ENCODE results near the gene FAM216A.
A peak's percentile ranks its signal among the peaks of the same experiment; 100 is the strongest.
"Not testable (repeated sequence)": the region's sequence is repeated elsewhere in the genome, so short reads cannot be mapped to it uniquely, and the experiment has no call there.

FAM216A gene

DNA sequence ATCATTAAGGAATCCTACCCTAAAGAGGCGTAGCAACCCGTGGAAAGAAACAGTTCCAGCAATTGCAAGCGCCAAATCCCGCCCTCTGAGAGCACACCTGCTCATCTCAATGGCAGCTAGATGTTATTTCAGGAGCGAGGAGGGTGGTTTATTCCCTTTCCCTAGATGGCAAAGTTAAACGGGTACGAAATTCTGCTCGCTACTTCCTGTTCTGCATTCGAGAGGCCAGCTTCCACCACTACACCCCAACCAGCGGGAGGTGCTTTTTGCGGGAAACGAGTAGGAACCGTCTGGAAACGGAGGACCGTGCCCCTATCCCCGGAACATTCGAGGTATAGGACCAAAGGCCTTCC lies 32.7 kb downstream of the FAM216A start:
- peak; percentile 62 for DNase-seq (ENCODE audit: low spot score)

DNA sequence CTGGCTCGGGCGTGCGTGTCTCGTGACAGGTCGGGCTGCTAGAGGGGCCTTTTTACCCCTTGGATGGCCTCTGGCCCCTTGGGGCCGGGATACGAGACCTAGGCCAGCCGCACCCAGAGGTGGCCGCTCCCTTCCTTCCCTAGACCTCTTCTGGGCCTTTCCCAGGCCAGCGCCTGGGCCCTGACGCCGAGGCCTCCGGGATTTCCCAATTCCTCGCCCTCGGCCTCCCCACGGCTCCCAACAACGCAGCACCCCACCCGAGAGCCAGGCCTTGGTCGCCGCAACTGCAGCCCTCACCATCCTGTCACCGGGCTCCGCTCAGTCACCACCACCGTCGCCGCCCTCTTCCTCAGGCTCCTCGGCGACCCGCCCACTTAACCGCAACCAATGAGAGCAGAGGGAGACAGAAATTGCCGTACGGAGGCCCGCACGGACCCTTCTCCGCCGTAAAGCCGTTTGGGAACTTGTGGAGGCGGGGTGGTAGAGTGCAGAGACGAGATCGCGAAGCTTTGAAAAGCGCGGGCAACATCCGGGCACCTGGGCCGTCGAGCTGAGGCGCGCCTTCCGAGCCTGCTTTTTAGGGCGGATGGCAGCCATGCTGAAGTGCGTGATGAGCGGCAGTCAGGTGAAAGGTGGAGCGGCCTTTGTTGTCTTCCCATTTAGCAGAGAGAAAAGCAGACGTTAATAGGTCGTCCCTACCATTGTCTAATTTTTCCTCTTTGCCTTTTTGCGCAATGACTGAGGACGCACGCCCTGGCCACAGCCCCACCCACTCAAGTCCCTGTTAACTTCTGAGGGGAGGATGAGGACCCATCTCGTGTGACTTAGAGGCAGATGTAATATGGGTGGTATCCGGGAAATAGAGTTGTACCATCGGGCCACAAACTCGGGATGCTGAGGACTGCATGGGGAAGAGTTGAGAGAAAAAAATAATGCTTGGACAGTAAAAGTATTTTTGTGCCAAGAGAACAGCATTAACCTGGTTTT lies 33.4 kb downstream of the FAM216A start, which contains the start of the genes RAD9B and VPS29:
Gene RAD9B, plus strand, starts transcription at position 580 of the 987 bp plus-strand sequence. Its CDS starts 7 bp downstream, at position 587.
Gene VPS29, minus strand, starts transcription at position 360 of the 987 bp plus-strand sequence. Its CDS starts 60 bp downstream, at position 300.
- peak; percentile 97 for DNase-seq (ENCODE audit: low spot score)

DNA sequence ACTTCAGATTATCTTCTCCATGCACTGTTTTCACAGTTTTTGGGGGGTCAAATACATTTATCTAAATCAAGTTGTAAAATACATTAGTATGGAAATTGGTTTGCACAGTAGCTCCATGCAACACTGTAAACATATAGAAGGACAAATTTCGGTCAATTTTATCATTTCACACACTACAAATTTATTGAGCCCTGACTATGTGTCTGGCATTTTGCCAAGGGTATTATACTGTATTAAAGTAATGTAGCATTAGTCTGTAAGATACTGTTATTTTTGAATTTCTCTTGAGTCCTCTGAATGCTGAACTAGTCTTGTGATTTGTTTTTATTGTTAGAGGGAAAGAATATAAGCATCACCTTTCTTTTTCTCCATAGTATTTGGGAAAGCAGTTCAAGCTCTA lies 34.8 kb downstream of the FAM216A start:
- DNase-seq (ENCODE audit: low spot score): no peak

DNA sequence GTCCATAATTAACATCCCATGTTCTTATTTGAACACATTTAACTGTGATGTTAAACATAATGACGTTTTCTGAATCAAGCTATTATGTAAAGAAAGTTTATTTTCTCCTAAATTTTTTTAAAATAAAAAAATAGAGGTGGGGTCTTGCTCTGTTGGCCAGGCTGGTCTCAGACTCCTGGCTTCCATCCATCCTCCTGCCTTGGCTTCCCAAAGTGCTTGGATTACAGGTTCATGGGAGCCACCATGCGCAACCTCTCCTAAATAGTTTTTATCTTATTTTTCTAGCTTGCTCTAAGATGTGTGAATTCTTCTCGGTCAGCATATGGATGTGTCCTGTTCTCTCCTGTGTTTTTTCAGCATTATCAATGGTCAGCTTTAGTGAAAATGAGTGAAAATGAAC lies 36.7 kb downstream of the FAM216A start:
- no peak for DNase-seq (ENCODE audit: low spot score)

DNA sequence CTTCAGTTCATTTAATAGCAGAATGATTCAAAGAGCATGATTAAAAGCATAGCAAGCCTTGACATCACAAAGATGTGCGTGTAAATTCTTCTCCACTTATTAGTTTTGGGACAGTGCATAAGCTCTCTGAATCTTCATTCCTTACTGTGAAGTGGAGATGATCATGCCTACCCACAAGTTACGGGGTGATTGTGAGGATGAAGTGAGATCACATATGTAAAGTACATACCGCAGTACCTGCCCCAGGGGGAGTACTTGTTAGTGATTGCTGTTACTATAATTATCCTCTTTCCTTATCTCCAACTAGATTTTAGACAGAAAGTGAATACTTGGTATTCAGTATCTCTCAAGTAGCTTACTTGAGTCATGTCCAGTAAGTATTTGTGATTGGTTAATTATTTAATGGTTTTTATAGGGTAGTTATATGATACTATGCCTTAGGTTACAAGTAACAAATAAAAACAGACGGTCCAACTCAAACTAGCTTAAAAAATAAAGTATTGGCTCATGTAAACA lies 39.5 kb downstream of the FAM216A start:
- no peak for DNase-seq (ENCODE audit: low spot score)

DNA sequence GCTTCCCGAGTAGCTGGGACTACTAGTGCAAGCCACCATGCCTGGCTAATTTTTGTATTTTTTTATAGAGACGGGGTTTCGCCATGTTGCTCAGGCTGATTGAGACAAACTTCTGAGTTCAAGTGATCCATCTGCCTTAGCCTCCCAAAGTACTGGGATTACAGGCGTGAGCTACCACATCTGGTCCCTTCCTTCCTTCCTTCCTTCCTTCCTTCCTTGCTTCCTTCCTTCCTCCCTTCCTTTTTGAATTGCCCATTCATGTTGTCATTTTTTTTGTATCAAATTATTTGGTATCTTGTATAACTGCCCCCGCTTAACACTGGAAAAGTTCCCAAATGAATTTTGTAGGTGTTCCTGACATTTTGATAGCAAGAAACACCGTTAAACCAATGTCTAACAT lies 45.2 kb downstream of the FAM216A start:
- DNase-seq (ENCODE audit: low spot score): no peak

DNA sequence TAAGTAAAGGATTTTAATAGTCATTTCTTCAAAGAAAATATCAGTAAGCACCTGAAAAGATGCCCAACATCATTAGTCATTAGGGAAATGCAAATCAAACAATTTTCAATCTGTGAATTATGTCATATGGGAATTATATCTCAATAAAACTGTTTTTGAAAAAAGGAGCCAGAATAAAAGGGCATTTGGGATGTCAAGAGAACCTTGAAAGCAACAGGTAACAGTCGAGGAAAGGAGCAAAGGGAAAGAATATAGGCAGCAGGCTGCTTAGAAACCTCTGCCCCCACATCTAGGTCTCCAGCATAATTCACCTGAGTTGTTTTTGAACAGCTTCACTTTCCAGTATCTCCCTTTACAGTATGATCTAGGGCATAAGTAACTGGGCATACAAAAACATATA lies 45.7 kb downstream of the FAM216A start:
- DNase-seq (ENCODE audit: low spot score): no peak

DNA sequence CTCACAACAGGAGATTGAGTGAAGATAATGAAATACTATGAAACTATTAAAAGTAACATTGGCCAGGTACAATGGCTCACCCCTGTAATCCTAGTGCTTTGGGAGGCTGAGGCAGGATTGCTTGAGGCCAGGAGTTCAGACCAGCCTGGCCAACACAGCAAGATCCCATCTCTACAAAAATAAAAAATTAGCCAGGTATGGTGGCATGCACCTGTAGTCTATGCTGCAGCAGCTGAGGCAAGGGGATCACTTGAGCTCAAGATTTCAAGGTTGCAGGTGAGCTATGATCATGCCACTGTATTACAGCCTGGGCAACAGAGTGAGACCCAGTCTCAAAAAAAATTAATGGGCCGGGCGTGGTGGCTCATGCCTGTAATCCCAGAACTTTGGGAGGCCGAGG lies 48.4 kb downstream of the FAM216A start:
- no peak for DNase-seq (ENCODE audit: low spot score)

DNA sequence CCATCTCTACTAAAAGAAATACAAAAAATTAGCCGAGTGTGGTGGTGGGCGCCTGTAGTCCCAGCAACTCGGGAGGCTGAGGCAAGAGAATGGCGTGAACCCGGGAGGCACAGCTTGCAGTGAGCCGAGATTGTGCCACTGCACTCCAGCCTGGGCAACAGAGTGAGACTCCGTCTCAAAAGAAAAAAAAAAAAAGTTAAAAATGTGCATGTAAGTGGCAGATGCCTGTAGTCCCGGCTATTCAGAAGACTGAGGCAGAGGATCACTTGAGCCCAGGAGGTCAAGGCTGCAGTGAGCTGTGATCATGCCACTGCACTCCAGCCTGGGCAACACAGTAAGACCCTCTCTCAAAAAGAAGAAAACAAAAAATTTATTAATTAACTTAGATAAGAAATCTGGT lies 49.4 kb downstream of the FAM216A start:
- DNase-seq (ENCODE audit: low spot score): not testable (repeated sequence)

DNA sequence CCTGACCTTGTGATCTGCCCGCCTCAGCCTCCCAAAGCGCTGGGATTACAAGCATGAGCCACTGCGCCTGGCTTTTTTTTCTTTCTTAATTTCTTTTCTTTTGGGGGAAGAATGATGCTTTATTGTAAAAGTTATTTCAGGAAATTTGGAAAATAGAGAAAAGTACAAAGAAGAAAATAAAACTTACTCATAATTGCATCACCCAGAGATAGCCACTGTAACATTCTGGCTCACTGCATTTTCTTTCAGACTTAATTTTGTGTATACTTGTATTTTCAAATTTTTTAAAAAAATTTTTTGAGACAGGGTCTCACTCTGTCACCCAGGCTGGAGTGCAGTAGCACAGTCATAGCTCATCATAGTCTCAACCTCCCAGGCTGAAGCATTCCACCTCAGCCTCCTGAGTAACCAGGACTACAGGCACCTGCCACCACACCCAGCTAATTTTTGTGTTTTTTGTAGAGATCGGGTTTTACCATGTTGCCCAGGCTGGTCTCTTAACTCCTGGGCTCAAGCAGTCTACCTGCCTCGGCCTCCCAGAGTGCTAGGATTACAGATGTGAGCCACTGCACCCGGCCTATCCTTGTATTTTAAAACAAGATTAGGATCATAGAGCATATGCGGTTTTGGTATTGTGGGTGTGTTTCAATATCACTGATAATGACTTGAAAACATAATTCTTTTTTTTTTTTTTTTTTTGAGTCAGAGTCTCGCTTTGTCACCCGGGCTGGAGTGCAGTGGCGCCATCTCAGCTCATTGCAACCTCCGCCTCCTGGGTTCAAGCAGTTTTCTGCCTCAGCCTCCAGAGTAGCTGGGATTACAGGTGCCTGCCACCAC lies 52.4 kb downstream of the FAM216A start:
- DNase-seq (ENCODE audit: low spot score): not testable (repeated sequence)

DNA sequence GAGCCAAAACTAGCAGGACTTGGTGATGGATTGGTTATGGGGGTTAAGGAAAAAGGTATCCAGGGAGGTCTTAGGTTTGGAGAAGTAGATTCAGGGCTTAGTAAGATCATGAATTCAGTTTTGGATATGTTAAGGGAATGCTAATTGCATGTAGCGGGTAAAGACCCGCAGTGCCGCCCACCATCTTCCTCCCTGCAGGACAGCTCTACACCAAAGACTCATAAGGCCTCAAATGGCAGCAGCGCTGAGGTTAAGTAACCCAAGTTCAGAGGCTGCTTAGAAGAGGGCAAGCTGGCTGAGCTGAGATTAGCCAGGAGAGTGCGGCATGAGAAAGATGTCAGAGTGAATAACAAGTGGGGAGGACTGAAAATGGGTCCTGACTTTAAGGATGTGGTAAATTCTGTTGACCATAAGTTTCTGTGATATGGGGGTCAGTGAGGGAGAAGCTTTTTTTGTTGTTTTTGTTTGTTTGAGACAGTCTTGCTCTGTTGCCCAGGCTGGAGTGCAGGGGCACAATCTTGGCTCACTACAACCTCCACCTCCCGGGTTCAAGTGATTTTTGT lies 59.7 kb downstream of the FAM216A start:
- DNase-seq (ENCODE audit: low spot score): no peak

DNA sequence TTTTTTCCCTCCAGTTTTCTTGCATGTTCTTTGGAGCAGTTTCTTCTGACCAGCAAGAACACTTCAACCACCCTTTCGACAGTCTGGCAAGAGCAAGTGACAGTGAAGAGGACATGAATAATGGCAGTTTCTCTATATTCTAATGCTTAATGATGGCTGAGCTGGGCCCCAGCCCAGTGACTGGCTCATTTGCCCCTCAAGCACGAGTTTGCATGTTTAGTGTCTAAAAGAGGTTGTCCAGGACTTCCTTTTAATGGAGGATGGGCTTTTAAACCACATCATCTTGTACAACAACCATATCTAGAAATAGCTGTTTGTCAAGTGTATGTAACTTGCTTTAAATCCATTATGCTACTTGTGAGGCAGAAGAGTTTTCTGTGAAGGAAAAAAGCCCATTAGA lies 61.9 kb downstream of the FAM216A start:
- no peak for DNase-seq (ENCODE audit: low spot score)

DNA sequence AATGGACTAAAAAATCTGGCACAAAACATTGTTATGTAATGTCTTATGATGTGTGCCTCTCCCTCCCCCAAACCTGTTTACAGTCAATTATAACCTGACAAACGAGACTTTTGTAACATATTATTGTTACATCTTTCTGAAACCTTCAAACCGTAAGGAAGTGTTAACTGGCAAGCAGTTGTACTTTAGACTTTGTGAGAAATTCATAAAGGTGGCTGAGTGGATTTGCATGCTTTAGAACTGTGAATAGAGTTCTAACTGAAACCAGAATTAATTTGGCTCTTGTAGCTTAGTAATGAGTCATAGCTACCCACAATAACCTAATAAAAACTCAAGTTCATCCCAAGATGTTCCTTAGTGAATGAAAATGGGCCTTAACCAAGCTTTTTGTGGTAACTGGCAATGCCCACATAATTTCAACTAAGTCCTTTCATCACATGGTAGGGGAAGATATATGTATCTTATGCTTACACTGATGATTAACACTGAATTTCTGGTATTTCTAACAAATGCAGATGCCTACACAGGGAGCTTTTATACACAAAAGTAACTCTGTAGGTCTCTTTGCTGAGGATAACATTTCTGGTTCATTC lies 63.2 kb downstream of the FAM216A start:
- peak; percentile 59 for DNase-seq (ENCODE audit: low spot score)

DNA sequence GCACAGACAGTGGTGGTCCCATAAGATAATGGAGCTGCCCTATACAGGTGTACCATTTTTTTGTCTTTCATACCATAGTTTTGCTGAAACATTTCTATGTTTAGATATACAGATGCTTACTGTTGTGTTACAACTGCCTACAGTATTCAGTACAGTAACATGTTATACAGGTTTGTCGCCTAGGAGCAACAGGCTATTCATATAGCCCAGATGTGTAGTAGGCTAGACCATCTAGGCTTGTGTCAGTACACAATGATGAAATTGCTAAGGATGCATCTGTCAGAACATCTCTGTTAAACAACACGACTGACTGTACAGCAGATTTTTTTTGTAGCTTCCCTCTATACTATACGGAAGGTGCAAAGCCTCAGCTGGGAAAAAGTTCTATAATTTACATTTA lies 64.0 kb downstream of the FAM216A start:
- no peak for DNase-seq (ENCODE audit: low spot score)

DNA sequence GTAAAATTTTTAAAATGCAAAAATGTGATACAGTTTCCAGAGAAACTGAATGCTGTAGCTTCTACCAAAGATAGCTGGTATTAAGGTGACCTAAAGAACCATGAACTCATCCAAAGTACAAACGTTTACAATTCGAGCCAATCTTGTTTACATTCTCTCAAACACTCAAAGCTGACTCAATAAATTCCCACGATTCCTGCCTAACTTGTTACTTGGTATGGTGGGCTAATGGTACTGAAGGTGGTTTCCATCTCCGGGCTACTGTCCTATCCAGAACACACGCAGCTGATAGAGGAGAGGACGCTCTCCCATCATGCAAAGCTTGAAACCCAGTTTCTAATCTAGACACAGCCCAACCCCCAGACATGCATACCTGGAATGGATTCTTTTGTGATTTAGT lies 65.0 kb downstream of the FAM216A start:
- DNase-seq (ENCODE audit: low spot score): no peak

DNA sequence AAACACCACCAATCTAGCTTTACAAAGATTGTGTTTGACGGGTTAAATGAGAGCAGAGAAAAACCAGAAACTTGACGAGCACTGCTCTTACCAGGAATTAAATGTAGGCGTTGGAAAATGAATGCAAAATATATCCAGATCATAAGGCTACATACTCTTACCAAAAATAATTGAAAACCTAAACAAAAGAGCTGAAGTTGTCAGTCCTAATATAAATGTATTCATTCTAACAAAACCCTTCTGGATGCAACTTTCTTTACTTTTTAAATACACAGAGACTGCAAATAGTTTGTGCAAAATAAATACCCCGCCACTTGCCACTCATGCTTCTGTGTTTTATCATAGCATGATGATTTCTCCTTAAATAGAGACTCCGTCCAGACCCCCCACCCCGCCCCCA lies 66.2 kb downstream of the FAM216A start:
- DNase-seq (ENCODE audit: low spot score): no peak

DNA sequence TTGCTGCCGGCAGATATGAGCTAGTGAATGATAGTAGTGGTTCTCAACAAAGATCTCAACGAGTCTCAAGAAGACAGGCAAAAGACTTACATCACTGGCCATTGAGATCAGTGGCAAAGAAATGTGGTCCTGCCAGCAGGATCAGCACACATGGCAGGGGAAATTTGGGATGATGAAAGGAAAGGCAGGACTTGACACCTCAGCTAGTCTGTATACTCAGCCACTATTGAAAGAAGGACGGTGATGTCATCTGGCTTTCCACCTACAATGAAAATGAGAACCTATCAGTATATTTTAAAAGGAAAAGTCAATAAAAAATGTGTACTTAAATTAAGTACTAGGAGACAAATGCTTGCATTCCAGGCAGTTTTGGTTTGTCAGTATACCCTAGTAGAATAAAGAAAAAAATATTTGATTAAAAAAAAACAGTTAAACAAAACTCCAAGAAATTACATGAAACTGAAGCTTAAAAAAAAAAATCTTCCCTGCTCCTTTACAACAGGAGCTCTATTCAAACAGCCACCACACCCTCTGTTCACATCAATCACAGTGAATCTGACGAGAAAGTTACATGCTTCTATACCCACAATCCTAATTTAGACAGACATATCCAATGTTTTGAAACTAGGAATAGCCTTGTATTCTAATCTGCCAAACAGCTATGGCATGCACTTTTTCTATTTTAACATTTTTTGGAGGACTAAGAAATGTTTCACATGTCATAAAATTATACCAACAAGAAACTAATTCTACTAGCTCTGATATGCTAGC lies 68.4 kb downstream of the FAM216A start:
- no peak for DNase-seq (ENCODE audit: low spot score)

DNA sequence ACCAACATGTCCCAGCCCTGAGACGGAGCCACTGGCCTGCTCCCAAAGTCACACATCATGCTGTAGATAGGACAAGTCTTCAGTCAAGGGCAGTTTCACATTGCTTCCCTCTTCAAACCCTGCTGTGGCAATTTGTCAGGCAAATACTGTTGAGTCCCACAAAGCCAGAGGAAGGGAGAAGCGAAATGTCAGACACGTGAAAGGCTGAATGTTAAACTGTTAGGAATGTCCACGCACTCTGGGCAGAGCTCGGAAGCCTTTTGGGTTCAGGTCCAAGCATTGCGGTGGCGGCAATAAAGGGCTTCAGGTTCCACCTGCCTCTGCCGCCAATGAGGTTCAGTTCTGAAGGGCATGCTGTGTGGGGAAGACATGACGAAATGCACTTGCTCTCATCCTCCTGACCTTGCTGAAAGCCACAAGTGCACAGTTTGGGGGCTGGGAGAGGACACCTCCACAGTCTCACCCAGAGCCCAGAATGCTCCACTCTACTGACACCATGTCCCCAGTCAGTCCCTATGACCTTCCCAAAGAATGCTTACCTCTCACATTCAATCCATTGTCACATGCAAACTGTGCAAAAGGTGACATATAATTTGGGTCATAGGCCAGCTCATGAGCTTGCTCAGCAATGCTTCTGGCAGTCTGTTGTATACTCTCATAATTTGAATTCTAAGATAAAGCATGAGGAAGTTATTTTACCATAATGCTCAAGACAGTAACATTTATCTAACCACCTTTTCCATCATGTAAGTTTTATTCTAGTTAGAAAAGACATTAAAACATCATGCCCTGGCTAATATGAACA lies 69.2 kb downstream of the FAM216A start:
- peak; percentile 32 for DNase-seq (ENCODE audit: low spot score)

DNA sequence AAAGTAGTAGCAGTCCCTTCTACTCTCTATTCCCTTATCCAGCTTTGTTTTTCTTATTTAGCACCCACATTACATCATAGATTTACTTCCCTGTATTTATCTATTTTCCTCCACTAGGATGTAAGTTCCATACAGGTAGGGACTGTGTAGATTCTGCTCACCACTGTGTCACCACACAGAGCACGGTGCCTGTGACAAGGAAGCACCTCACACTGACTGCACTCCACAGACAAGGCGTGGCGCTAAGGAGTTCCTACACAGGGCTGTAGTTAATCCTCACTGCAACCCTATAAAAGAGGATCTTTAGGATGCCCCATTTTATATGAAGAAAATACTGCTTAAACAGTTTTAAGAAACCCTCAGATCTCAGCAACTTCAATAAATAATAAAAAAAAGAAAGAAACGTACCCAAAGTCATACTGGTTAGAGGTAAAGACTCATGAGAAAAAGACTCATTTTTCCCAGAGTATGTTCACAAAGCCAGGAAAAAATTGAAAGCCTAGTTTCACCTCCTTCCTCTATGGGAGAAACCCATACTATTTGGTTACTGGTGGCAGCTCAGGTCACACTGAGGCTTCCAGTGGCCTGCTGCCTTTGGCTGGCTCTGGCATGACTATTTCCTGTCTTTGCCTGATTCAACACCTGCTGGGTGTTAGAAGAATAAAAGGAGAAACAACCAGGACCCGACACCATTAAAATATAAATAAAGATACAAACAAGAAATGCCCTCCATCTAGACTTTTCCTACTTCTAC lies 70.4 kb downstream of the FAM216A start:
- DNase-seq (ENCODE audit: low spot score): no peak
